Liver (tissue), 9 donors: ENCODE results near the gene PXYLP1. TPM values are rescaled to one million over a fixed set of nuclear protein-coding genes. Genes with fewer than 3 reads are reported as not detected.

Experiments
- DNase-seq: peaks from one replicate; pipeline ENCODE4 v3.0.0-alpha.2; 2017; ENCODE audit warnings: low spot score
- H3K27ac ChIP-seq, 2 donors: one replicate each; pipeline ENCODE4 v1.7.0; 2013; ENCODE audit warnings: inconsistent platforms in 2 of 2, low read length in 2 of 2, control low read depth in 1 of 2, low read depth in 1 of 2, mild to moderate bottlenecking in 1 of 2
- H3K27me3 ChIP-seq, 4 donors: one replicate each; pipeline versions ENCODE4 v1.6.1 to v1.7.0; 2013; ENCODE audit warnings: low read length in 3 of 4, inconsistent platforms in 1 of 4, mild to moderate bottlenecking in 1 of 4, moderate library complexity in 1 of 4; ENCODE audit not compliant: control insufficient read depth in 4 of 4, insufficient read depth in 4 of 4
- H3K36me3 ChIP-seq, 4 donors: one replicate each; pipeline versions ENCODE4 v1.6.1 to v1.7.0; 2013; ENCODE audit warnings: low read length in 3 of 4, mild to moderate bottlenecking in 3 of 4, low read depth in 1 of 4, moderate library complexity in 1 of 4; ENCODE audit not compliant: control insufficient read depth in 4 of 4, insufficient read depth in 3 of 4
- H3K4me1 ChIP-seq, 4 donors: one replicate each; pipeline versions ENCODE4 v1.6.1 to v1.7.0; 2013; ENCODE audit warnings: low read length in 3 of 4, mild to moderate bottlenecking in 3 of 4, moderate library complexity in 1 of 4; ENCODE audit not compliant: control insufficient read depth in 4 of 4, insufficient read depth in 4 of 4
- H3K4me3 ChIP-seq, 3 donors: one replicate each; pipeline versions ENCODE4 v1.6.1 to v1.7.0; 2013; ENCODE audit warnings: low read length in 3 of 3, control low read depth in 1 of 3, low read depth in 1 of 3, mild to moderate bottlenecking in 1 of 3
- H3K9ac ChIP-seq, 2 donors: one replicate each; pipeline ENCODE4 v1.7.0; 2013; ENCODE audit warnings: low read length in 2 of 2, mild to moderate bottlenecking in 2 of 2, moderate library complexity in 2 of 2, control low read depth in 1 of 2, low read depth in 1 of 2
- H3K9me3 ChIP-seq, 4 donors: one replicate each; pipeline versions ENCODE4 v1.6.1 to v1.7.0; 2013; ENCODE audit warnings: low read length in 3 of 4; ENCODE audit not compliant: control insufficient read depth in 4 of 4
- GABPA ChIP-seq, 2 donors: IDR thresholded peaks in 1 of 2; conservative IDR thresholded peaks in 1 of 2; 2 replicates each; pipeline ENCODE4 v1.6.1; 2016; ENCODE audit warnings: antibody characterized with exemption in 2 of 2, mild to moderate bottlenecking in 1 of 2, moderate library complexity in 1 of 2
- HNF4G ChIP-seq: IDR thresholded peaks from 2 replicates; pipeline ENCODE4 v1.6.1; 2016; ENCODE audit warnings: antibody characterized with exemption
- RAD21 ChIP-seq, 2 donors: IDR thresholded peaks; 2 replicates each; pipeline ENCODE4 v1.6.1; 2016; ENCODE audit warnings: antibody characterized with exemption in 2 of 2, mild to moderate bottlenecking in 2 of 2
- SP1 ChIP-seq: IDR thresholded peaks from 2 replicates; pipeline ENCODE4 v1.6.1; 2018; ENCODE audit warnings: antibody characterized with exemption, mild to moderate bottlenecking
- TAF1 ChIP-seq: conservative IDR thresholded peaks from 2 replicates; pipeline ENCODE4 v1.6.1; 2016; ENCODE audit warnings: antibody characterized with exemption, mild to moderate bottlenecking
- YY1 ChIP-seq: IDR thresholded peaks from 2 replicates; pipeline ENCODE4 v1.6.1; 2016; ENCODE audit warnings: antibody characterized with exemption, mild to moderate bottlenecking
- WGBS: extraction: QIAGEN DNeasy Blood & Tissue Kit; methylation state at CpG from one replicate; pipeline ENCODE4 v1.1.7; 2013; 5-methylcytosine and 5-hydroxymethylcytosine counted together
- polyA plus RNA-seq, 2 donors: library from polyadenylated mRNA; stranded (reverse) in 1 of 2; unstranded in 1 of 2; fragments of 200-250 nt in 1 of 2; fragments of >200 nt in 1 of 2; fragmentation: Nextera tagmentation in 1 of 2; extraction: Ambion mirVana in 1 of 2; gene quantifications; one replicate each; pipeline versions ENCODE4 v1.2.1 to v1.2.3, GENCODE V29; 2013 to 2015
- total RNA-seq, 2 donors: library from RNA; depleted of rRNA; stranded (reverse); fragments of >200 nt; gene quantifications; one replicate each; pipeline ENCODE4 v1.2.3, GENCODE V29; 2014
- TF ChIP-seq, protein P1 (sequence below): IDR thresholded peaks from 2 replicates; pipeline ENCODE4 v1.6.1; 2016; ENCODE audit warnings: antibody characterized with exemption, mild to moderate bottlenecking
- TF ChIP-seq, protein P2 (sequence below): fragments of 150-350 bp; IDR thresholded peaks from 2 replicates; pipeline ENCODE4 v1.5.1; 2017; ENCODE audit warnings: improper control_type of control experiment, low read depth, low read length; ENCODE audit not compliant: missing input control
- TF ChIP-seq, protein P3 (sequence below): IDR thresholded peaks from 2 replicates; pipeline ENCODE4 v1.6.1; 2016; ENCODE audit warnings: antibody characterized with exemption
- TF ChIP-seq, protein P4 (sequence below): IDR thresholded peaks from 2 replicates; pipeline ENCODE4 v1.6.1; 2016; ENCODE audit warnings: antibody characterized with exemption
- donor health status: healthy.
- donor health status: healthy.
- donor health status: healthy.
- donor health status: healthy.
- donor health status: healthy.

Gene PXYLP1
- total and polyA plus RNA-seq, 4 donors: 1.1 to 5.3 (median 3.1) TPM

DNA sequence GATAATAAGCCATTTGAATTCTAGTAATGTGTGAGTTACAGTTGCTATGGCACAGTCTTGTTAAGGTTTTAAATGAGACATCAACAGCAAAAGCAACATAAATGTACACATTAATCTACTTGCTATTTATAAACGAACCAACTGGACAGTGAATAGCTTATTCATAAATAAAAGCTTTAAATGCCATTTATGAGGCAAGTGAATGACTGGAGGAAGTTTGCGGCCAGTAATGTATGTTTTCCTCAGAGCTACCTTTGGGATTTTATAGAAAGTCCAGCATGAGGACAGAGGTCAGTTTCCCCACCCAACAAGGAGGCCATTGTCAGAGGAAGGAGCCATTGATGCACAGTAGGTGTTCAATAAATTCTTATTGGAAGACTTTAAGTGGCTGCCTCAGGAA is 48.0 kb upstream of the PXYLP1 start:
- no peaks in the 10 kb centered on the region for H3K4me1 ChIP-seq
- H3K4me3 ChIP-seq: no peak overlapping the region
- peaks cover 0 to 4% (median 0%) of the 10 kb centered on the region in 4 donors for H3K27me3 ChIP-seq
- 44% methylated on average over 2 of the region's 2 CpGs for WGBS
- TF ChIP-seq, protein P1, sequence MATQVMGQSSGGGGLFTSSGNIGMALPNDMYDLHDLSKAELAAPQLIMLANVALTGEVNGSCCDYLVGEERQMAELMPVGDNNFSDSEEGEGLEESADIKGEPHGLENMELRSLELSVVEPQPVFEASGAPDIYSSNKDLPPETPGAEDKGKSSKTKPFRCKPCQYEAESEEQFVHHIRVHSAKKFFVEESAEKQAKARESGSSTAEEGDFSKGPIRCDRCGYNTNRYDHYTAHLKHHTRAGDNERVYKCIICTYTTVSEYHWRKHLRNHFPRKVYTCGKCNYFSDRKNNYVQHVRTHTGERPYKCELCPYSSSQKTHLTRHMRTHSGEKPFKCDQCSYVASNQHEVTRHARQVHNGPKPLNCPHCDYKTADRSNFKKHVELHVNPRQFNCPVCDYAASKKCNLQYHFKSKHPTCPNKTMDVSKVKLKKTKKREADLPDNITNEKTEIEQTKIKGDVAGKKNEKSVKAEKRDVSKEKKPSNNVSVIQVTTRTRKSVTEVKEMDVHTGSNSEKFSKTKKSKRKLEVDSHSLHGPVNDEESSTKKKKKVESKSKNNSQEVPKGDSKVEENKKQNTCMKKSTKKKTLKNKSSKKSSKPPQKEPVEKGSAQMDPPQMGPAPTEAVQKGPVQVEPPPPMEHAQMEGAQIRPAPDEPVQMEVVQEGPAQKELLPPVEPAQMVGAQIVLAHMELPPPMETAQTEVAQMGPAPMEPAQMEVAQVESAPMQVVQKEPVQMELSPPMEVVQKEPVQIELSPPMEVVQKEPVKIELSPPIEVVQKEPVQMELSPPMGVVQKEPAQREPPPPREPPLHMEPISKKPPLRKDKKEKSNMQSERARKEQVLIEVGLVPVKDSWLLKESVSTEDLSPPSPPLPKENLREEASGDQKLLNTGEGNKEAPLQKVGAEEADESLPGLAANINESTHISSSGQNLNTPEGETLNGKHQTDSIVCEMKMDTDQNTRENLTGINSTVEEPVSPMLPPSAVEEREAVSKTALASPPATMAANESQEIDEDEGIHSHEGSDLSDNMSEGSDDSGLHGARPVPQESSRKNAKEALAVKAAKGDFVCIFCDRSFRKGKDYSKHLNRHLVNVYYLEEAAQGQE: no peak
- no peak for TF ChIP-seq RAD21 (IDR thresholded peaks at IDR 0.05)
- no peak overlapping the region for H3K27ac ChIP-seq
- no peak overlapping the region for H3K9ac ChIP-seq
- H3K36me3 ChIP-seq: no peaks in the 10 kb centered on the region
- DNase-seq: no peak
- peaks cover 0 to 1% (median 0%) of the 10 kb centered on the region in 4 donors for H3K9me3 ChIP-seq

DNA sequence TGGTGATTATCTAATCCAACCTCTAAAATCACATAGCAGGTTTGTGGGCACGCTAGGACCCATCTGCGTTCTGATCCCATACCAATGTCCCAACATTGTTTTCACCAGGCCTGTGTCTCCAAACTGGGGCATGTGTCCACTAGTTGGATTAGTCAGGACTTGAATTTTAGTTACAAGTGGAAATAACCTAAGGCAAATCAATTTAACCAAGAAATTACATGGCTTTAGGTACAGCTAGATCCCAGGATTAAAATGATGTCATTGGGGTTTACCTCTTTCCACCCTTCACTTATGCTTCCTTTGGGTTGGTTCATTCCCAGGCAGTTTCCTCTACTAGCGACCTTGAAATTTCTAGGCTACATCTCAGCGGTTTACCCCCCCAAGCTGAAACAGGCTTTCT is 47.2 kb upstream of the PXYLP1 start:
- Histone ChIP-seq H3K36me3 (no peaks in the 10 kb centered on the region), H3K27ac (no peak overlapping the region), H3K4me3 (no peak overlapping the region), H3K9me3 (peaks cover 0 to 1% (median 0%) of the 10 kb centered on the region in 4 donors), H3K9ac (no peak overlapping the region), H3K27me3 (peaks cover 0 to 4% (median 0%) of the 10 kb centered on the region in 4 donors), H3K4me1 (no peaks in the 10 kb centered on the region)
- WGBS: 73% methylated on average over 4 of the region's 4 CpGs
- TF ChIP-seq SP1 (no peak), YY1 (no peak), TAF1 (no peak), HNF4G (no peak), GABPA (IDR thresholded peaks at IDR 0.05 in 1 of 2, conservative IDR thresholded peaks at IDR 0.05 in 1 of 2) (no peak)
- TF ChIP-seq, protein P2, sequence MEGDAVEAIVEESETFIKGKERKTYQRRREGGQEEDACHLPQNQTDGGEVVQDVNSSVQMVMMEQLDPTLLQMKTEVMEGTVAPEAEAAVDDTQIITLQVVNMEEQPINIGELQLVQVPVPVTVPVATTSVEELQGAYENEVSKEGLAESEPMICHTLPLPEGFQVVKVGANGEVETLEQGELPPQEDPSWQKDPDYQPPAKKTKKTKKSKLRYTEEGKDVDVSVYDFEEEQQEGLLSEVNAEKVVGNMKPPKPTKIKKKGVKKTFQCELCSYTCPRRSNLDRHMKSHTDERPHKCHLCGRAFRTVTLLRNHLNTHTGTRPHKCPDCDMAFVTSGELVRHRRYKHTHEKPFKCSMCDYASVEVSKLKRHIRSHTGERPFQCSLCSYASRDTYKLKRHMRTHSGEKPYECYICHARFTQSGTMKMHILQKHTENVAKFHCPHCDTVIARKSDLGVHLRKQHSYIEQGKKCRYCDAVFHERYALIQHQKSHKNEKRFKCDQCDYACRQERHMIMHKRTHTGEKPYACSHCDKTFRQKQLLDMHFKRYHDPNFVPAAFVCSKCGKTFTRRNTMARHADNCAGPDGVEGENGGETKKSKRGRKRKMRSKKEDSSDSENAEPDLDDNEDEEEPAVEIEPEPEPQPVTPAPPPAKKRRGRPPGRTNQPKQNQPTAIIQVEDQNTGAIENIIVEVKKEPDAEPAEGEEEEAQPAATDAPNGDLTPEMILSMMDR: no peak
- TF ChIP-seq, protein P3, sequence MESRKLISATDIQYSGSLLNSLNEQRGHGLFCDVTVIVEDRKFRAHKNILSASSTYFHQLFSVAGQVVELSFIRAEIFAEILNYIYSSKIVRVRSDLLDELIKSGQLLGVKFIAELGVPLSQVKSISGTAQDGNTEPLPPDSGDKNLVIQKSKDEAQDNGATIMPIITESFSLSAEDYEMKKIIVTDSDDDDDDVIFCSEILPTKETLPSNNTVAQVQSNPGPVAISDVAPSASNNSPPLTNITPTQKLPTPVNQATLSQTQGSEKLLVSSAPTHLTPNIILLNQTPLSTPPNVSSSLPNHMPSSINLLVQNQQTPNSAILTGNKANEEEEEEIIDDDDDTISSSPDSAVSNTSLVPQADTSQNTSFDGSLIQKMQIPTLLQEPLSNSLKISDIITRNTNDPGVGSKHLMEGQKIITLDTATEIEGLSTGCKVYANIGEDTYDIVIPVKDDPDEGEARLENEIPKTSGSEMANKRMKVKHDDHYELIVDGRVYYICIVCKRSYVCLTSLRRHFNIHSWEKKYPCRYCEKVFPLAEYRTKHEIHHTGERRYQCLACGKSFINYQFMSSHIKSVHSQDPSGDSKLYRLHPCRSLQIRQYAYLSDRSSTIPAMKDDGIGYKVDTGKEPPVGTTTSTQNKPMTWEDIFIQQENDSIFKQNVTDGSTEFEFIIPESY: no peak
- TF ChIP-seq, protein P4, sequence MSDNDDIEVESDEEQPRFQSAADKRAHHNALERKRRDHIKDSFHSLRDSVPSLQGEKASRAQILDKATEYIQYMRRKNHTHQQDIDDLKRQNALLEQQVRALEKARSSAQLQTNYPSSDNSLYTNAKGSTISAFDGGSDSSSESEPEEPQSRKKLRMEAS: no peak
- no peak for DNase-seq
